WTC11 (cell line): ENCODE data around the gene ADRB2. TPM values are rescaled to one million over a fixed set of nuclear protein-coding genes. Genes with fewer than 3 reads are reported as not detected.
"Not testable (repeated sequence)": the region's sequence is repeated elsewhere in the genome, so short reads cannot be mapped to it uniquely, and the experiment has no call there.

ENCODE experiments used
- ATAC-seq: fragments of 200-7000 bp; cut with Tn5 transposase; 2 replicates; pipeline ENCODE4 v1.10.0; 2021; ENCODE audit warnings: mild to moderate bottlenecking, moderate library complexity
- CTCF ChIA-PET: fragments of 300-600 bp; sonication (Branson Sonifier 250); formaldehyde crosslinking; loops from one replicate; lab custom pipeline; 2021; ENCODE audit warnings: antibody characterized with exemption; lab: Charles Lee
- POLR2A ChIA-PET: fragments of 350-600 bp; sonication (Branson Sonifier 250); formaldehyde crosslinking; loops from one replicate; lab custom pipeline; 2021; ENCODE audit warnings: antibody characterized with exemption; lab: Charles Lee
- DNase-seq: peaks from one replicate; pipeline ENCODE4 v3.0.0; 2021; ENCODE audit warnings: low spot score
- H3K27ac Mint-ChIP-seq: 2 replicates; pipeline ENCODE4 v1.8.0; 2021; ENCODE audit warnings: mixed read lengths
- H3K27me3 Mint-ChIP-seq: 2 replicates; pipeline ENCODE4 v1.8.0; 2021; ENCODE audit warnings: low read depth, mild to moderate bottlenecking, moderate library complexity, mixed read lengths
- H3K36me3 Mint-ChIP-seq: 2 replicates; pipeline ENCODE4 v1.8.0; 2021; ENCODE audit warnings: mixed read lengths
- H3K4me1 Mint-ChIP-seq: 2 replicates; pipeline ENCODE4 v1.8.0; 2022; ENCODE audit warnings: mixed read lengths
- H3K4me3 Mint-ChIP-seq: 2 replicates; pipeline ENCODE4 v1.8.0; 2021; ENCODE audit warnings: mild to moderate bottlenecking, moderate library complexity, mixed read lengths
- H3K9me3 Mint-ChIP-seq: 2 replicates; pipeline ENCODE4 v1.8.0; 2021; ENCODE audit warnings: mixed read lengths
- ATF2 ChIP-seq: sonication (generic); formaldehyde crosslinking; IDR thresholded peaks from 2 replicates; pipeline ENCODE4 v1.8.1; 2022; ENCODE audit warnings: low read depth, missing genetic modification reagents, borderline replicate concordance
- CREB1 ChIP-seq: sonication (generic); formaldehyde crosslinking; IDR thresholded peaks from 2 replicates; pipeline ENCODE4 v1.8.0; 2023; ENCODE audit warnings: mild to moderate bottlenecking, missing genetic modification reagents
- FOXP1 ChIP-seq: sonication (generic); formaldehyde crosslinking; IDR thresholded peaks from 2 replicates; pipeline ENCODE4 v1.8.0; 2022; ENCODE audit warnings: missing genetic modification reagents, mild to moderate bottlenecking, moderate library complexity, borderline replicate concordance
- GABPB1 ChIP-seq: sonication (generic); formaldehyde crosslinking; IDR thresholded peaks from 2 replicates; pipeline ENCODE4 v1.8.1; 2023; ENCODE audit warnings: mild to moderate bottlenecking, missing genetic modification reagents
- HMGA2 ChIP-seq: fragments of 250-450 bp; sonication (Bioruptor Pico); IDR thresholded peaks from 2 replicates; pipeline ENCODE4 v1.4.0; 2021; ENCODE audit warnings: mild to moderate bottlenecking, moderate library complexity
- IRF1 ChIP-seq: sonication (generic); formaldehyde crosslinking; IDR thresholded peaks from 2 replicates; pipeline ENCODE4 v1.8.0; 2023; ENCODE audit warnings: missing genetic modification reagents
- MLX ChIP-seq: sonication (generic); formaldehyde crosslinking; IDR thresholded peaks from 2 replicates; pipeline ENCODE4 v1.8.1; 2023; ENCODE audit warnings: mild to moderate bottlenecking, missing genetic modification reagents, moderate library complexity
- NR1H2 ChIP-seq: sonication (generic); formaldehyde crosslinking; IDR thresholded peaks from 2 replicates; pipeline ENCODE4 v1.9.0; 2021; ENCODE audit warnings: mild to moderate bottlenecking, moderate library complexity, missing genetic modification reagents
- NR2C2 ChIP-seq: sonication (generic); formaldehyde crosslinking; IDR thresholded peaks from 2 replicates; pipeline ENCODE4 v1.8.0; 2022; ENCODE audit warnings: mild to moderate bottlenecking, missing genetic modification reagents
- RELA ChIP-seq: sonication (generic); formaldehyde crosslinking; IDR thresholded peaks from 2 replicates; pipeline ENCODE4 v1.8.1; 2022; ENCODE audit warnings: missing genetic modification reagents, mild to moderate bottlenecking, borderline replicate concordance
- SMAD4 ChIP-seq: sonication (generic); formaldehyde crosslinking; IDR thresholded peaks from 2 replicates; pipeline ENCODE4 v1.8.0; 2022; ENCODE audit warnings: mild to moderate bottlenecking, missing genetic modification reagents
- TEAD1 ChIP-seq: sonication (generic); formaldehyde crosslinking; IDR thresholded peaks from 2 replicates; pipeline ENCODE4 v1.8.0; 2022; ENCODE audit warnings: mild to moderate bottlenecking, missing genetic modification reagents
- ZBTB21 ChIP-seq: sonication (generic); formaldehyde crosslinking; IDR thresholded peaks from 2 replicates; pipeline ENCODE4 v1.8.1; 2023; ENCODE audit warnings: mild to moderate bottlenecking, missing genetic modification reagents, borderline replicate concordance
- ZNF416 ChIP-seq: fragments of 250-450 bp; sonication (Bioruptor Pico); IDR thresholded peaks from 2 replicates; pipeline ENCODE4 v1.9.0; 2021; ENCODE audit warnings: mild to moderate bottlenecking, inconsistent platforms
- ZNF512 ChIP-seq: sonication (generic); formaldehyde crosslinking; IDR thresholded peaks from 2 replicates; pipeline ENCODE4 v1.8.1; 2022; ENCODE audit warnings: missing genetic modification reagents, borderline replicate concordance
- ZNF671 ChIP-seq: fragments of 250-450 bp; sonication (Bioruptor Pico); IDR thresholded peaks from 2 replicates; pipeline ENCODE4 v1.8.0; 2021; ENCODE audit warnings: mild to moderate bottlenecking
- total RNA-seq: library from RNA; stranded (reverse); gene quantifications from 3 replicates; pipeline ENCODE4 v1.2.3, GENCODE V29; 2021

ADRB2 gene
- total RNA-seq, 1 experiment from 2014 or later = 1.2 TPM

GRCh38 chr5:148801682-148802276 lies 24.6 kb upstream of the ADRB2 start:
- Mint-ChIP-seq H3K36me3 (no peaks in the 10 kb centered on the region), H3K27me3 (no peaks in the 10 kb centered on the region), H3K27ac (no peak overlapping the region), H3K4me3 (no peak overlapping the region), H3K9me3 (no peaks in the 10 kb centered on the region), H3K4me1 (peaks cover 14% of the 10 kb centered on the region)
- POLR2A ChIA-PET = no interaction called here
- no peak for ATAC-seq
- TF ChIP-seq ZBTB21 (CRISPR knock-in tag) (no peak), SMAD4 (CRISPR knock-in tag) (no peak), ATF2 (CRISPR knock-in tag) (no peak), IRF1 (CRISPR knock-in tag) (no peak), FOXP1 (CRISPR knock-in tag) (no peak), HMGA2 (CRISPR knock-in tag) (no peak), ZNF512 (CRISPR knock-in tag) (no peak)
- CTCF ChIA-PET = no interaction called here
- no peak for DNase-seq

- CTCF ChIA-PET = interaction anchor here (1.4 to 2.5 kb wide), 2 partner anchors 17 to 154 kb away, joined by 3 to 14 read pairs; no protein-coding TSS in a partner anchor
- H3K4me3 Mint-ChIP-seq, DNase-seq, ATAC-seq, H3K36me3 Mint-ChIP-seq, H3K27ac Mint-ChIP-seq, POLR2A ChIA-PET, H3K27me3 Mint-ChIP-seq, H3K9me3 Mint-ChIP-seq: not testable (repeated sequence)
- H3K4me1 Mint-ChIP-seq = peaks cover 16% of the 10 kb centered on the region
Observed at GRCh38 chr5:148803451-148803850, 23.0 kb upstream of the ADRB2 start.

- Mint-ChIP-seq H3K9me3 (no peaks in the 10 kb centered on the region), H3K4me1 (peaks cover 19% of the 10 kb centered on the region), H3K4me3 (no peak overlapping the region), H3K36me3 (no peaks in the 10 kb centered on the region), H3K27ac (no peak overlapping the region), H3K27me3 (no peaks in the 10 kb centered on the region)
- ATAC-seq = no peak
- TF ChIP-seq NR1H2 (CRISPR knock-in tag) (no peak), NR2C2 (CRISPR knock-in tag) (no peak), CREB1 (CRISPR knock-in tag) (no peak), ZNF671 (CRISPR knock-in tag) (no peak), ZNF416 (CRISPR knock-in tag) (no peak), RELA (CRISPR knock-in tag) (no peak), GABPB1 (CRISPR knock-in tag) (no peak), TEAD1 (CRISPR knock-in tag) (no peak), MLX (no peak)
- DNase-seq = no peak
- ChIA-PET POLR2A (interaction anchor here (0.5 kb wide), 1 partner anchor 8 kb away, joined by 3 read pairs; no protein-coding TSS in a partner anchor), CTCF (interaction anchor here (1.4 to 2.5 kb wide), 2 partner anchors 16 to 153 kb away, joined by 3 to 14 read pairs; no protein-coding TSS in a partner anchor)
Observed at GRCh38 chr5:148804393-148804792, 22.0 kb upstream of the ADRB2 start.
